Adipose tissue (tissue), 3 donors: ENCODE measurements around the gene AKAP12. TPM values are rescaled to one million over a fixed set of nuclear protein-coding genes. Genes with fewer than 3 reads are reported as not detected.

Experiments used
- H3K27ac ChIP-seq: one replicate; pipeline ENCODE4 v1.5.1; 2013; ENCODE audit warnings: low read depth, low read length
- WGBS, 3 donors: extraction: QIAGEN DNeasy Blood & Tissue Kit; methylation state at CpG; one replicate each; pipeline ENCODE4 v1.1.7; 2013; 5-methylcytosine and 5-hydroxymethylcytosine counted together
- polyA plus RNA-seq, 3 donors: library from polyadenylated mRNA; stranded (reverse); fragments of 200-250 nt; gene quantifications; one replicate each; pipeline ENCODE4 v1.2.3, GENCODE V29; 2013
- donor health status: healthy with polysubstance abuse.
- donor health status: Bipolar disorder and iron deficiency.
- donor health status: healthy.

Gene AKAP12
- polyA plus RNA-seq, 3 donors: 13.4 to 146 (median 56.7) TPM

- H3K27ac ChIP-seq: no peak overlapping the region
- 68 to 83% (median 70%) methylated on average over 3 of the region's 3 CpGs for WGBS, 3 donors
These were observed 24.2 kb downstream of the AKAP12 start for GRCh38 chr6:151263967-151264366.

DNA sequence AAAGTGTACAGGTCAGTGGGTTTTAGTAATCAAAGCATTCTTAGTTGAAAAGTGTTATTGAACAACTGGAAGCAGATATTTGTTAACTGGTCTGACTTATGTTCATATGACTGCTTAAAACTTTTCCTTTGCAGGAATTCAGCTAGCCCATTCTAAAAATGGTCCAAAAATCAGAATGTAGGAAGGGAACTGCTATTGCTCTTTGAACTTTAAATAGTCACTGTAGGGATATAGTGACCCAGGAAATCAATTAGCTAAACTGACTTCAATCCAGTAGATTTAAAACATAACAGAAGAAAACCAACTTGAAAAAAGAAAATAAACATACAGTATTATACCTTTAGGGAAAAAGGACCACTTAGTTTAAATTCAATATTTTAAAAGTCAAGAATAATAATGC lies 25.5 kb downstream of the AKAP12 start:
- H3K27ac ChIP-seq: no peak overlapping the region

GRCh38 chr6:151269321-151269995 lies 29.7 kb downstream of the AKAP12 start:
- no peak overlapping the region for H3K27ac ChIP-seq
- WGBS, 3 donors: 59 to 62% (median 62%) methylated on average over 4 of the region's 4 CpGs

GRCh38 chr6:151275121-151275520 lies 35.4 kb downstream of the AKAP12 start:
- 72 to 88% (median 83%) methylated on average over 6 of the region's 6 CpGs for WGBS, 3 donors
- H3K27ac ChIP-seq: no peak overlapping the region

GRCh38 chr6:151275566-151275965 lies 35.8 kb downstream of the AKAP12 start:
- WGBS, 3 donors: 70 to 92% (median 91%) methylated on average over 4 of the region's 4 CpGs
- H3K27ac ChIP-seq: no peak overlapping the region

DNA sequence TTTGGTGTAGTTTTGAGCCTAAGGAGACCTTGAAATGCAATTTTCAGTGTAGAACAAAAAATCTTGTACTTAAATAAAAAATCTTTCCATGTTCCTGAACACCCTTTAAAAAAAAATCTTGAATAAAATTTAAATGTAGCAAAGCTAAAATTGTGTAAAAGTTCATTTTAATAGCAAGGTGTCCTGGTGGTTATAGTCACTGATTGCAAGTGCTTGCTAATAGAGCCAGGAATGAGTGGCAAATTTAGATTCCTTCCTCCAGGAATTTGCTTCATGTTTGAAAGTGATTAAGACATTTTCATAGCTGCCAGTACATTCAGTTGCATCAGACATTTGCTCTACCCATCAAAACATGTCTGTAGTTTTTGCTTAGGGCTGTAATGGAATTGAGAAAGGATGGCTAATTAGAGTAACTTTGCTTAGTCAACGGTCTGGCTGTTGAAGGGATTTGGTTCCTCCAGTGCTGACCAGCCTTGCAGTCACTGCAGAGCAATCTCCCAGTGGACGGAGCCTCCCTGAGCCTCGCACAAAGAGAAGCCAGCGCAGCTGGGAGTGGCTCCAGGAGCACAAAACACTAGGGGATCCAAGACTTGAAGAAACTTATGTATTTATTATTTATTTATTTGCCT lies 36.5 kb downstream of the AKAP12 start:
- 56 to 61% (median 59%) methylated on average over 4 of the region's 4 CpGs for WGBS, 3 donors
- no peak overlapping the region for H3K27ac ChIP-seq

- 84 to 95% (median 94%) methylated on average over 2 of the region's 2 CpGs for WGBS, 3 donors
- no peak overlapping the region for H3K27ac ChIP-seq
These were observed 40.1 kb downstream of the AKAP12 start for GRCh38 chr6:151279891-151280290.

- WGBS, 3 donors: 80 to 81% (median 81%) methylated on average over 4 of the region's 4 CpGs
- H3K27ac ChIP-seq: no peak overlapping the region
These were observed 41.1 kb downstream of the AKAP12 start for GRCh38 chr6:151280859-151281258.

GRCh38 chr6:151284012-151284411 lies 44.2 kb downstream of the AKAP12 start:
- WGBS, 3 donors: 92 to 95% (median 93%) methylated on average over 11 of the region's 11 CpGs
- H3K27ac ChIP-seq: no peak overlapping the region

DNA sequence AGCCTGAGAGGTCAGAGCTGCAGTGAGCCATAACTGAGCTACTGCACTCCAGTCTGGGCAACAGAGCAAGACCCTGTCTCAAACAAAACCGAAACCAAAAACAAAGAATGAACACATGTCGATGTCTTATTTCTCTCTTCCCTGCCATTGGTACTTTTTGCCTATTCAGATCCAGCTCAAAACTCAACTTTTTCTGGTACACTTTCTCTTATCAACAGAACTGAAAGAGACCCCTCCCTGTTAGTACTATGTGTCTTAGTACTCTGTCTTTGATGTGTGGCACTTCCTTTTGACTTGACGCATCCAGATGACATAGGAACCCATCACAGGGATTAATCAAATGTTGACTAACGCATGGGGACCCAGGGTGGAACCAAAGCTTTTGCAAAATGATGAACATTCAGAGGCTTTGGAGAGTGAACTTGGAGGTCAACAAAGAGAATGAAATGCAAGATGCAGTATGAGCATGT lies 44.8 kb downstream of the AKAP12 start:
- WGBS, 3 donors: 48 to 71% (median 61%) methylated on average over 4 of the region's 4 CpGs
- no peak overlapping the region for H3K27ac ChIP-seq

DNA sequence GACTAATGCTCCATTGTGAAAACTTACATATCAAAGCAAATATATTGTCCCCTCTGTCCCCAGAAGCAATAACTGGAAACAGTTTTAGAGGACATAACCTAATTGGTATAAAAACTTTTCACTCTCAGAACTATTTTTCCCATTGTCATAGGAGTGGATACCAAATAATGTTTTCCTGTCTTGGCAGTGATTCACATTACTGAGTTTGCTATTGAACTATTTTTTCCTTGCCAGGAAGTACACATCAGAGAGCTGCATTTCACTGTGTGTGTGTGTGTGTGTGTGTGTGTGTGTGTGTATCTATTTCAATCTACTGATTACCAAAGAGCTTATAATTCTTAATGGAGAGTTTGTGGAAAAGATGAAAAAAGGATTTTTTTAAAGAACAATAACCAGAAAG lies 45.4 kb downstream of the AKAP12 start:
- no peak overlapping the region for H3K27ac ChIP-seq

GRCh38 chr6:151286214-151286613 lies 46.4 kb downstream of the AKAP12 start:
- 43 to 65% (median 44%) methylated on average over 7 of the region's 7 CpGs for WGBS, 3 donors
- no peak overlapping the region for H3K27ac ChIP-seq

GRCh38 chr6:151288712-151289398 lies 49.1 kb downstream of the AKAP12 start:
- H3K27ac ChIP-seq: no peak overlapping the region
- WGBS, 3 donors: 75 to 89% (median 89%) methylated on average over 10 of the region's 10 CpGs

DNA sequence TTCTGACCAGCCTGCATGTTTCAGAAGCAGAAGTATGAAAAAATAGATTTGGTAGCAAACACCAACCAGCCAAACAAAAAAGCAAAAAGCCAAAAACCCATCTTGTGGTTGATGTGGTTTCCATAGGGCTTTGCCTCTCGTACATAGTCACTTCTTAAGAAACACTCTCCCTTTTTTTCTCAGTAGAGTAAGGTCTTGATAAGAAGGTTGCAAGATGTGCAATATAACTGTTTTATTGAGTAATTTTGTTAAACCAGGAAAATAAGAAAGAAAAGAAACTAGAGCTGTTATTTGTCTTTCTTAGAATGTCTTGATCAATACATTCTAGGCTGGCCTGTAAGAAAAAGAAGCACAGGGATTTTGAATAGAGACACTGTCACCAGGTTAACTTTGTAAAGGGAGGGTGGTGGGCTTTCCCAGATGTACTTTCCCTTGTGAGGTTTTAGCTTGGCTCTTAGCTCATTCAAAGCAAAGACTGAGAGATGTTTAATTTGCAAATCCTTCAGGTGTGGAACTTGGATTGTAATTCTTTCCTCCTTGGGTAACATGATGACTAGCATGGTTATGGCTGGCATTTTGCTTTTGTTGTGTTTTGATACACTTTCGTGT lies 49.7 kb downstream of the AKAP12 start:
- 73 to 85% (median 74%) methylated on average over 2 of the region's 2 CpGs for WGBS, 3 donors
- no peak overlapping the region for H3K27ac ChIP-seq

GRCh38 chr6:151290877-151291721 lies 51.3 kb downstream of the AKAP12 start:
- 46 to 63% (median 59%) methylated on average over 11 of the region's 11 CpGs for WGBS, 3 donors
- no peak overlapping the region for H3K27ac ChIP-seq

DNA sequence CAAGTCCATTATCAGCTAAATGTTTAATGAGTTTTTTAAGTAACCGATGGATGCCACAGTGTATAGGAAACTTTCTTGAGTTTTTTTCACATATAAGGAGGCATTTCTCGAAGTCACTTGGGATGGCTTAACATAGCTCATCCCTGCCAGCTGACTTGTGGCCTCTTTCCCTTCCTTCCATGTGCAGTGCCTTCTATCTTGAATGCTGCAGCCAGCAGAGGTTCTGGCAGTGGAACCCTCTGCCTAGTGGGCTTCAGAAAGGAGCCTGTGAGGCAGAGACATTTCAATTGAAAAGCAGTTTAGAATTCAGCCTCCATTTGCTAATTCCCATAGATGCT lies 51.9 kb downstream of the AKAP12 start:
- 40 to 60% (median 47%) methylated on average over 2 of the region's 2 CpGs for WGBS, 3 donors
- no peak overlapping the region for H3K27ac ChIP-seq

DNA sequence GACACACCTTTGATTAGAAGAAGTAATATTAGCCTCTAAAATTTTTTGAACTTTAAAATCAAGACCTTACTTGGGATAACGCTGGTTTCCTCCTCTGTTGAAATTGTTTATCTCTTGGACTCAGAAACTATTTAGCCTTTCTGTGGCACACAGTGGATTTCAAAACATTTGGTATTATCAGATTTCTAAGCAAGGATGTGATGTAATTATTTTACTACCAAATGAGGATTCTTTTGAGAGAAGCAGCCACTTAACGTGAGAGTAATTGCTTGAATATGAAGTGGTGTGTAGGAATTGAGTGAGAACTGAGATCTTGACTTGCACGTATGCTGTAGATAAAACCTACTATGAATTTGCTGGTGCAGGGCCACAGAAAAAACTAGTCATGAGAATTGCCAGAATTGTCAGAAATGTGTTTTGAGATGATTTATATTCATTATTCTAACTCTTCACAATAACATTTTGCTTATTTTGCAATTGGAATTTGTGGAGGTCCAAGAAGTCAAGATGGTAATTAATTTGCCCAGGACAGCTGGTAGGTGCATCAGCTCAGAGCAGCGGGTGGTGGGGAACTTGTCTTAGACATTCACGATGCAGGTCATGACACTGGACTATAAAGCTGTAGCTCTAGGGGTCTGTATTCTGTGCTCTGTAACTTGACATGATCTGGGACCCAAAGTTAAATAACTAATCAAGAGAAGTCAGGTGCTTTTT lies 53.4 kb downstream of the AKAP12 start:
- WGBS, 3 donors: 58 to 70% (median 58%) methylated on average over 5 of the region's 5 CpGs
- H3K27ac ChIP-seq: no peak overlapping the region

DNA sequence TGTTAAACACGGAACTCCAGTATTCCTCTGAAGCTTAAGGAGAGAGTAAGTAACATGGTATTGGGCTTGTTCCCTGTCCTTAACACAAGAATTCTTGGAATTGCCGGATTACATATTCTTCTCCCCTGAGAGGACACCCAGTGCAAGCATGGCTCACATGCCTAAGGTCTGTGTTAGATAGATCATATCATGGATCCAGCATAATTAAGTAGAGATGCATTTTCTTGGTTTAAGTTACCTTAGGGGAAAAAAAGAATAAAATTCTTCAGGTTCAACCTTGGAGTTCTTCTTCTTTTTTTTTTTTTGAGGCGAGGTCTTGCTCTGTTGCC lies 53.9 kb downstream of the AKAP12 start:
- WGBS, 3 donors: 79 to 86% (median 82%) methylated on average over 3 of the region's 3 CpGs
- no peak overlapping the region for H3K27ac ChIP-seq
